Measurements from ENCODE around the gene TEDC2. TPM values are rescaled to one million over a fixed set of nuclear protein-coding genes. Genes with fewer than 3 reads are reported as not detected.
A peak's percentile ranks its signal among the peaks of the same experiment; 100 is the strongest.

TEDC2 gene
- total RNA-seq, 3 donors from 2014 or later (not counting 1 experiment from before 2014, with no cell fraction given) = 0.47 to 2.2 (median 0.55) TPM

DNA sequence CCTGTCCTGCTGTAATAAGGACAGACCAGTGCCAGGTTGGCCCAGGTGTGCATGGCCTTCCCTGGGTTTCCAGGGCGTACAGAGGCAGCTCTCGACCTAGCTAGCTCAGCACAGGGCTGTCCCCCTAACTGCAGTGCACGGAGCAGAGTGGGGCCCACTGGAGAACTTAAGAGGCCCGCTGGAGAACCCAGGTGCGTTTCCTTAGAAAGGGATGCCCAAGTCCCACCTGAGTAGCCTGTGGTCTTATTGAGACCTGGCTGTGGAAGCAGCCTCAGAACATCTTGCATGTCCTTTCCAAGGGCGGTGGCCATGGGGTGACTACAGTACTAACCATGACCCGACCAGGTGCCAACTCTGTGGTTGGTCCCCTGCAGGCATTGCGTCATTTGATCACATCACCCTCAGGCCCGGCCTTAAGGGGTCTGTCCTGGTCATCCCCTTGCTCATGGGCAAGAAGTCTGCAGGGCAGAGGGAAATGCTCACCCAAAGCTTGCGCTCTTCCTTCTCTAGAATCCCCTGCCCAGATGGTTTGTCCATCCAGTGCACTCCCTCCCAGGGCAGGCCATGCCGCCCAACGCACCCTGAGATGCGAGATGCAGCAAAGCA is 34.0 kb upstream of the TEDC2 start:
- Histone ChIP-seq H3K4me3 (ENCODE audit: low read length) (no peak overlapping the region), H3K4me1 (ENCODE audit: control insufficient read depth, insufficient read depth, low read length) (peaks cover 37% of the 10 kb centered on the region), H3K36me3 (ENCODE audit: control insufficient read depth, insufficient read depth, low read length) (no peaks in the 10 kb centered on the region), H3K27ac (ENCODE audit: low read length) (no peak overlapping the region), H3K27me3 (ENCODE audit: control insufficient read depth, insufficient read depth, low read length) (no peaks in the 10 kb centered on the region), H3K9me3 (ENCODE audit: control insufficient read depth, insufficient read depth, low read length) (no peaks in the 10 kb centered on the region)
- no peak for ATAC-seq
- 92% methylated on average over 13 of the region's 13 CpGs for WGBS (ENCODE audit: insufficient coverage)
- intact Hi-C loops (cut with micrococcal nuclease) = no loop called here
- no peak overlapping the region for H3K27ac Mint-ChIP-seq
- H3K9me3 Mint-ChIP-seq = no peaks in the 10 kb centered on the region
- H3K4me1 Mint-ChIP-seq = peaks cover 26 to 37% of the 10 kb centered on the region in 2 donors
- TF ChIP-seq, protein P1, sequence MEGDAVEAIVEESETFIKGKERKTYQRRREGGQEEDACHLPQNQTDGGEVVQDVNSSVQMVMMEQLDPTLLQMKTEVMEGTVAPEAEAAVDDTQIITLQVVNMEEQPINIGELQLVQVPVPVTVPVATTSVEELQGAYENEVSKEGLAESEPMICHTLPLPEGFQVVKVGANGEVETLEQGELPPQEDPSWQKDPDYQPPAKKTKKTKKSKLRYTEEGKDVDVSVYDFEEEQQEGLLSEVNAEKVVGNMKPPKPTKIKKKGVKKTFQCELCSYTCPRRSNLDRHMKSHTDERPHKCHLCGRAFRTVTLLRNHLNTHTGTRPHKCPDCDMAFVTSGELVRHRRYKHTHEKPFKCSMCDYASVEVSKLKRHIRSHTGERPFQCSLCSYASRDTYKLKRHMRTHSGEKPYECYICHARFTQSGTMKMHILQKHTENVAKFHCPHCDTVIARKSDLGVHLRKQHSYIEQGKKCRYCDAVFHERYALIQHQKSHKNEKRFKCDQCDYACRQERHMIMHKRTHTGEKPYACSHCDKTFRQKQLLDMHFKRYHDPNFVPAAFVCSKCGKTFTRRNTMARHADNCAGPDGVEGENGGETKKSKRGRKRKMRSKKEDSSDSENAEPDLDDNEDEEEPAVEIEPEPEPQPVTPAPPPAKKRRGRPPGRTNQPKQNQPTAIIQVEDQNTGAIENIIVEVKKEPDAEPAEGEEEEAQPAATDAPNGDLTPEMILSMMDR (IDR thresholded peaks at IDR 0.05) = no peak
- no peaks in the 10 kb centered on the region for H3K36me3 Mint-ChIP-seq
- no peaks in the 10 kb centered on the region for H3K27me3 Mint-ChIP-seq (ENCODE audit: low read depth in 2 of 2)
- H3K4me3 Mint-ChIP-seq = no peak overlapping the region
- DNase-seq = no peak

DNA sequence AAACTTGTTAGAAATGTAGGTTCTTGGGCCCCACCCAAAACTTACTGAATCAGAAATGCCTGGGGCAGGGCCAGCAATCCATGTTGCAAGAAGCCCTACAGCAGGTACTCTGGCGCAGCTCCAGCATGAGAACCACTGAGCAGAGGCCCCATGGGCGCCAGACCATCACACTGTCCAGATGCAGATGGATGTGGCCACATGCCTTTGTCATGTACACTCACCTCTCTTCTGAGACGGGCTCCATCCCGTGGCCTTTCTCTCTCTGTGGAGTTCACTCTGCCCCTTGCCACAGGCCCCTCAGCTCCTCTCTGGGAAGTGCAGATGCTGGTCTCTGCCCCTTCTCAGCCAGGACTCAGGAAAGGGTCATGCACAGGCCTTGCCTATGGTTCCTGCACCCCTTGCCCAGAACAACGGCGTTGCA is 33.0 kb upstream of the TEDC2 start:
- peak overlapping the region; percentile 93 for H3K4me3 Mint-ChIP-seq
- Histone ChIP-seq H3K36me3 (ENCODE audit: control insufficient read depth, insufficient read depth, low read length) (no peaks in the 10 kb centered on the region), H3K4me3 (ENCODE audit: low read length) (no peak overlapping the region), H3K4me1 (ENCODE audit: control insufficient read depth, insufficient read depth, low read length) (peaks cover 33% of the 10 kb centered on the region), H3K27ac (ENCODE audit: low read length) (no peak overlapping the region), H3K27me3 (ENCODE audit: control insufficient read depth, insufficient read depth, low read length) (no peaks in the 10 kb centered on the region), H3K9me3 (ENCODE audit: control insufficient read depth, insufficient read depth, low read length) (no peaks in the 10 kb centered on the region)
- intact Hi-C loops (cut with micrococcal nuclease) = no loop called here
- no peaks in the 10 kb centered on the region for H3K27me3 Mint-ChIP-seq (ENCODE audit: low read depth in 2 of 2)
- peaks cover 26 to 32% of the 10 kb centered on the region in 2 donors for H3K4me1 Mint-ChIP-seq
- no peak for DNase-seq
- H3K9me3 Mint-ChIP-seq = no peaks in the 10 kb centered on the region
- 94% methylated on average over 6 of the region's 6 CpGs for WGBS (ENCODE audit: insufficient coverage)
- no peak for ATAC-seq
- H3K36me3 Mint-ChIP-seq = no peaks in the 10 kb centered on the region
- H3K27ac Mint-ChIP-seq = no peak overlapping the region
- TF ChIP-seq, protein P1 (IDR thresholded peaks at IDR 0.05) = no peak

DNA sequence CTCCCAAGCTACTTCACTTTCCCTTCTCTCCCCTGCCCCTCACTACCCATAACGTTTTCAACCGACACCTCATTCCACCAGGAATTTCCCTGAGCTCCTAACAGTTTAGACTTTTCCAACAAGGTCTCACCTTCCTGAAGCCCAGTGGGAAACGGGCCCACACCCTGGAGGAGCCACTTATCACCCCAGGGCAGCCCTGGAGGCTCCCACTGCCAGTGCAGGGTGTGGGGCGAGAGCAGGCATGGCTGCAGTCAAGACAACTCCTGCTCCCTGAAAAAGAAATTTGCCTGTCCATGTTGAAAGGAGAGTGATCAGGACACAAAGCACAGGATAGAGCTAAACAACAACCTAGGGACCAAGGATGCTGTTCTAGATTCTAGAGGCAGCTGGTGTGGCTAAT is 32.4 kb upstream of the TEDC2 start:
- Mint-ChIP-seq H3K4me3 (peak overlapping the region; percentile 93), H3K27ac (peak overlapping the region in 1 of 2 donors; percentile 83), H3K27me3 (ENCODE audit: low read depth in 2 of 2) (no peaks in the 10 kb centered on the region), H3K9me3 (no peaks in the 10 kb centered on the region), H3K4me1 (peaks cover 26 to 27% of the 10 kb centered on the region in 2 donors), H3K36me3 (no peaks in the 10 kb centered on the region)
- H3K27me3 ChIP-seq (ENCODE audit: control insufficient read depth, insufficient read depth, low read length) = no peaks in the 10 kb centered on the region
- peaks cover 4% of the 10 kb centered on the region for H3K36me3 ChIP-seq (ENCODE audit: control insufficient read depth, insufficient read depth, low read length)
- intact Hi-C loops (cut with micrococcal nuclease) = no loop called here
- TF ChIP-seq, protein P1 (IDR thresholded peaks at IDR 0.05) = no peak
- no peak overlapping the region for H3K27ac ChIP-seq (ENCODE audit: low read length)
- H3K4me1 ChIP-seq (ENCODE audit: control insufficient read depth, insufficient read depth, low read length) = peaks cover 27% of the 10 kb centered on the region
- ATAC-seq (no peak), DNase-seq (no peak)
- H3K9me3 ChIP-seq (ENCODE audit: control insufficient read depth, insufficient read depth, low read length) = no peaks in the 10 kb centered on the region
- WGBS (ENCODE audit: insufficient coverage) = 97% methylated on average over 4 of the region's 4 CpGs
- no peak overlapping the region for H3K4me3 ChIP-seq (ENCODE audit: low read length)
